ENCODE results near the gene FLOT1.
A peak's percentile ranks its signal among the peaks of the same experiment; 100 is the strongest.
"Not testable (repeated sequence)": the region's sequence is repeated elsewhere in the genome, so short reads cannot be mapped to it uniquely, and the experiment has no call there.

The FLOT1 gene

GRCh38 chr6:30747300-30747687 is 4.8 kb upstream of the FLOT1 start:
- DNase-seq (ENCODE audit: low read depth): no peak

DNA sequence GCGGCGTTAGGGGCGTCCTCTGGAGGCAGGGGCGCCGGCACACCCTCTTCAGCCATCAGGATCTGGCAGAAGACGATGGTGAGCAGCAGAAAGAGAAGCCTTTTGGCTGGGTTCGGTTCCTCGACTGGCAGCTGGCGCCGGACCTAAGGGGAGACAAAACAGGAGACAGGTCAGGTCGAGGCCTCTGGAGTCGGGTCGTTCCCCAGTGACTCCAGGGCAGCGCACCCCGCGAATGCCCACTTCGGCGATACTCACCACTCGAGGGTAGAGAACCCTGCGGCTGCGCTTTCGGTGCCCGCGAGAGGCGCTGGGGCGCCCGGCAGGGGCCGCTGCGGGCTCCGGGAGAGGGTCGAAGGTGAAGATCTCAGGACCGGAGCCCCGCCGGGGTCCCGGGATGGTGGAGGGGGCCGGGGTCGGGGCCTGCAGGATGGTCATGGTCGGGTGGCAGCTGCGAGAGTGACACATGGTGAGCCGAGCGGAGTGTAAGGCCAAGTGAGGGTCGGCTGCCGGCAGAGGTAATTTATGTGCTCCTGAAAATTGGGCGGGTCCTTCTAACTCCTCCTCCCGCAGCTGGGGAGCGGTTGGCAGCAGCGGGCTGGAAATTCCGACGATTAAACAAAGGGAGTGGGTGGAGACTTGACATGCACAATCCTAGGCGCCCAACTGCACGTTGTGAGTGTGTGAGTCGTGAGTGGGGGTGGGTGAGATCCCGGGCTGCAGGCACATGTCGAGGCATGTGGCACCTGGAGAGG is 1.7 kb upstream of the FLOT1 start, which contains the start of gene IER3:
TSS of gene IER3 (minus strand) at position 494 of the 752 bp plus-strand sequence. CDS start at position 465, 29 bp downstream.
- peak; percentile 84 for DNase-seq (ENCODE audit: low read depth)

- DNase-seq (ENCODE audit: low read depth): no peak
Observed at GRCh38 chr6:30743099-30744053, 889 bp upstream of the FLOT1 start.

DNA sequence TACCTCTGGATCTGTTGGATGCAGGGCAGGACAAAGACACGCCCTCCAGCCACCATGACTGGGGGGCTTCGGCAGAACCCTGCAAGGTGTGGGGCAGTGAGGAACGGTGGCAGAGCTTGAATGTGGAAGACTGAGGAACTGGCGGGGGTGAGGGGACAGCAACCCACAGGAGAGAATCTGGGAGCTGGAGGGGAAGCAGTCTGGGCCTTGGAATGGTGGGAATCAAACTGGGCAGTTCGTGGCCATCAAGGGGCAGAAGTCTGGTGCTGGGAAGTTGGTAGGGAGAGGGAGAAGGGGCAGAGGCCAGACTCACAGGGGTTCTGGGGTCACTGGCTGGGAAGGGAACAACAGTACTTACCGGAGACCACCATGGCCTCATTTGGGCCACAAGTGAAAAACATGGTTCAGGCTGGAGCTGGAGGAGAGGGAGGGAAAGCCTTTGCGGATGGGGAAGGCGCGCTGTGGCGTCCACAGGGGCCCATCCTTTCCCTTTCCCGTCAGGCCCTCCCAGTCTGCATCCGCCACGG is 635 bp downstream of the FLOT1 start:
- DNase-seq (ENCODE audit: low read depth): no peak

DNA sequence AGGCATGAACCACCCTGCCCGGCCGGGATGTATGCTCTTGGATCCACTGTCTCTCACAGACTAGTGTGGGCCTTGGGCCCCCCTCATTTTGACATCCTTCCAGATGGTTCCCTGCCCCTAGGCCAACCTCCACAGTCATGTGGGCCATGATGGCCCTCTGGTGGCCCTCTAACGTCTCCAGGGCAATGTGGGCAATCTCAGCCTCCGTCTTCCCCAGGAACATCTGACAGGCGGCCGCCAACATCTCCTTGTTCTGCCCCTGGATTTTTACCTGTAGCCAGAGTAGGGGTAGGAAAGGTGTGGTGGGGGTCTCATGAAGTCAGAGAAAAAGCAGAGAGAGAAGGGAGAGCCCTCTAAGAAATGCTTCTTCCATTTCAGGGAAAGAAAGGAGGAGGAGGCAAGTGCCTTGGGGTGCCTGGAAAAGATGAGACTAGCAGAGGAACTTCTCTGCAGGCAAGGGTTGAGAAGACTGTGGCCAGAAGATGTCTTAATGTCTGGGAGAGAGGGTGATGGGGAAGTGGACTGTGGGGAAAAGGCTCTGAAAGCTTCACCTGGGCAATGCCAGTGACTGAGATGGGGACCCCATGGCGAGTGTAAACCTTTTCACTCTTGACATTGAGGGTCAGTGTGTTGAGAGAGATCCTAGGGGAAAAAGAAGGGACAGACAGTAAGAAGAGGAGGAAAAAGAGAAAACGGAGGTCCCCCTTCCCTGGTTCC is 1.3 kb downstream of the FLOT1 start:
- DNase-seq (ENCODE audit: low read depth): no peak

DNA sequence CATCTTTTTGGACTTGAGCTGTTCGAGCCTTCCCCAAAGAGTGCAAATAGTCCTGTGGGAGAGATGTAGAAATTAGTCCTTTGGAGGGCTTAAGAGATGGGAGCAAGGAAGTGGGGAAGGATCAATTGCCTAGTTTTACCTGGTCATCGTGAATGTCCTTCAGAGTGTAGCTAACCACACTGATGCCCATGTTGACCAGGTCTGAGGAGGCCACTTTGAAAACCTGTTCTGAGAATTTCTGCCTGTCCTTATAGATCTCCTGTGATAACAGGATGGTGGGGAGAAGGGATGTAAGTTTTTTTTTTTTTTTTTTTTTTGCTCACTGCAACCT is 2.0 kb downstream of the FLOT1 start:
- DNase-seq (ENCODE audit: low read depth): no peak

- DNase-seq (ENCODE audit: low read depth): no peak
Observed at GRCh38 chr6:30738532-30738931, 4.0 kb downstream of the FLOT1 start.

DNA sequence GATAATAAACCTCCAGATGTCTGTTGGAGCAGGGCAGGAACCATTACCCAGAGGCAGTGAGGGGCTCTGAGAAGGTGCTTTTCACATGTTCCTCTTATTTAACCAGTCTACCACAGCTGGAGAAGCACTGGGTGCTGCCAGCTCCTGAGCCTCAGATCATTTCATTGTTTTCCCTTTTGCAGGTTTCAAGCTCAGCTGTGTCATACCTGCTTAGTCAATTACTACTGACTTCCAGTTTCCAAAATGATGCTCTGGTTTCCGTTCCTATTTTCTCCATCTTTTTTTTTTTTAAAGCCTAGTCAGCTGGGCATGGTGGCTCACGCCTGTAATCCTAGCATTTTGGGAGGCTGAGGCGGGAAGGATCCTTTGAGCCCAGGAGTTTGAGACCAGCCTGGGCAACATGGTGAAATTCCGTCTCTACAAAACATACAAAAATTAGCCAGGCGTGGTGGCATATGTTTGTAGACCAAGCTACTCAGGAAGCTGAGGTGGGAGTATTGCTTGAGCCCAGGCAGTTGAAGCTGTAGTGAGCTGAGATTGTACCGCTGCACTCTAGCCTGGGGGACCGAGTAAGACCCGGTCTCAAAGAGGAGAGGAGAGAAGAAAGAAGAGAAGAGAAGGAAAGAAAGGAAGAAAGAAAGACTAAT is 6.7 kb downstream of the FLOT1 start:
- DNase-seq (ENCODE audit: low read depth): no peak

- no peak for DNase-seq (ENCODE audit: low read depth)
Observed at GRCh38 chr6:30732237-30732943, 10.1 kb downstream of the FLOT1 start.

GRCh38 chr6:30730601-30731435 is 11.7 kb downstream of the FLOT1 start:
- peak; percentile 85 for DNase-seq (ENCODE audit: low read depth)

DNA sequence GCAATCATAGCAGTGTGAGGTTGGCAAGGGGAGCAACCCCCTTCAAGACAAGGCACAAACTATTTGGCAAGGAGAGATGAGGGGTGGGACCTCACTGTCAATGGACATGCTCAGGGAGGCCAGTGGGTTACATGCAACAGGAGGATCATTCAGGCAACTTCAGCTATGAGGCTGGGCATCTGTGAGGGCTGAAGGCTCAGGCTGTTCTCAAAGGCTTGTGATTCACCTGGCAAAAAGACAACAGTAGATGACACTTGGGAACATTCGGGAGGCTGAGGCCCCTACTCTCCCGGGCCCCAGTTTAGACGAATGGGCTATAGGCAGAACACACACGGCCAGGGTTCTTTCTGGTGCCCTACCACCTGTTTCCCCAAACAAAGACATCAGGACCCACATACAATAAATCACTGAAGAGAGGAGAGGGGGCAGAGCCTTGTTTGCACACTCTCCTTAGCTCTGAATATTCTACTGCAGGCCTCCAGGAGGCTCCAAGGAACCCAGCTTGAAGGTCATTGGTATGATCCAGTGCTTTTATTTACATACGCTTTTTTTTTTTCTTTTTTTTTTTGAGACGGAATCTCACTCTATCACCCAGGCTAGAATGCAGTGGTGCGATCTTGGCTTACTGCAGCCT is 14.4 kb downstream of the FLOT1 start:
- DNase-seq (ENCODE audit: low read depth): no peak

DNA sequence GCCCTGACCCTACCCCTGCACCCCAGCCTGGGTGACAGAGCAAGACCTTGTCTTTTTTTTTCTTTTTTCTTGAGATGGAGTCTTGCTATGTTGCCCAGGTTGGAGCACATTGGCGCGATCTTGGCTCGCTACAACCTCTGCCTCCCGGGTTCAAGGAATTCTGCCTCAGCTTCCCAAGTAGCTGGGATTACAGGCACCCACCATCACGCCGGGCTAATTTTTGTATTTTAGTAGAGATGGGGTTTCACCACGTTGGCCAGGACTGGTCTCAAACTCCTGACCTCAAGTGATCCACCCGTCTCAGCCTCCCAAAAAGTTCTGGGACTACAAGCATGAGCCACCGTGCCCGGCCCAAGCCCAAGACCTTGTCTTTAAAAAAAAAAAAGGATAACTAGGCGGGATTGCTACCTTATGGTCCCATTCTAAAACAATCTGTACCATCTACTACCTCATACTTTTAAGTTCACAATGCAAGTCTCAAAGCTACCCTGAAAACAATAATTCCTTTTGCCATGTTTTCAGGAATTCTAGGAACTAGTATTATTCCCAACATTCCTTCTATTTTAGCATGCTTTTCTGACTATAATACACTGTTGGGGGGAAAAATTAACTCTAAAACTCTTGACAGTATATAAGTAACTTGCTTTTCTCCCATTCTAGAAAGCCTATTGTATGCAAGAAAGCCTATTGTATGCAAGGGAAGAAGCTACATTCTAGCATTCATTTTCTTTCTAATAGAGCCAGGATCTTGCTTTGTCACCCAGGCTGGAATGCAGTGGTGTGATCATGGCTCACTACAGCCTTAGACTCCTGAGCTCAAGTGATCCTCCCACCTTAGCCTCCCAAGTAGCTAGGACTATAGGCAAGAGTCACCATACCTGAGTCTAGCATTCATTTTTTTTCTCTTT is 15.7 kb downstream of the FLOT1 start:
- DNase-seq (ENCODE audit: low read depth): no peak

GRCh38 chr6:30725713-30726505 is 16.6 kb downstream of the FLOT1 start:
- DNase-seq (ENCODE audit: low read depth): no peak

- no peak for DNase-seq (ENCODE audit: low read depth)
Observed at GRCh38 chr6:30724906-30725667, 17.4 kb downstream of the FLOT1 start.

DNA sequence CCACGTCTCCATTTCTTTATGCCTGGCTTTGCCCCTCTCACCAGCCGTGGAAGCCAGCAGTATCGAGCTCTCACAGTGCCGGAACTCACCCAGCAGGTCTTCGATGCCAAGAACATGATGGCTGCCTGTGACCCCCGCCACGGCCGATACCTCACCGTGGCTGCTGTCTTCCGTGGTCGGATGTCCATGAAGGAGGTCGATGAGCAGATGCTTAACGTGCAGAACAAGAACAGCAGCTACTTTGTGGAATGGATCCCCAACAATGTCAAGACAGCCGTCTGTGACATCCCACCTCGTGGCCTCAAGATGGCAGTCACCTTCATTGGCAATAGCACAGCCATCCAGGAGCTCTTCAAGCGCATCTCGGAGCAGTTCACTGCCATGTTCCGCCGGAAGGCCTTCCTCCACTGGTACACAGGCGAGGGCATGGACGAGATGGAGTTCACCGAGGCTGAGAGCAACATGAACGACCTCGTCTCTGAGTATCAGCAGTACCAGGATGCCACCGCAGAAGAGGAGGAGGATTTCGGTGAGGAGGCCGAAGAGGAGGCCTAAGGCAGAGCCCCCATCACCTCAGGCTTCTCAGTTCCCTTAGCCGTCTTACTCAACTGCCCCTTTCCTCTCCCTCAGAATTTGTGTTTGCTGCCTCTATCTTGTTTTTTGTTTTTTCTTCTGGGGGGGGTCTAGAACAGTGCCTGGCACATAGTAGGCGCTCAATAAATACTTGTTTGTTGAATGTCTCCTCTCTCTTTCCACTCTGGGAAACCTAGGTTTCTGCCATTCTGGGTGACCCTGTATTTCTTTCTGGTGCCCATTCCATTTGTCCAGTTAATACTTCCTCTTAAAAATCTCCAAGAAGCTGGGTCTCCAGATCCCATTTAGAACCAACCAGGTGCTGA is 18.4 kb downstream of the FLOT1 start:
- not testable (repeated sequence) for DNase-seq (ENCODE audit: low read depth)
